Cardiac fibroblast (primary cell): ENCODE measurements around the gene FIGN.

Source experiments
- DNase-seq, 2 donors: peaks; one replicate each; pipeline versions ENCODE4 v3.0.0 to v3.0.0-alpha.2; 2010; ENCODE audit warnings: low read depth in 2 of 2
- H3K4me3 ChIP-seq, 2 donors: replicated peaks in 1 of 2; 1 replicate in 1 of 2; 2 replicates in 1 of 2; pipeline ENCODE4 v1.5.1; 2011; ENCODE audit warnings: low read depth in 2 of 2, low read length in 2 of 2, mild to moderate bottlenecking in 2 of 2, moderate library complexity in 1 of 2
- CTCF ChIP-seq: IDR thresholded peaks from one replicate; pipeline ENCODE4 v1.5.1; 2011; ENCODE audit warnings: low read depth, mild to moderate bottlenecking, low read length, inconsistent platforms

Gene FIGN

GRCh38 chr2:163610817-163611556 is 124.8 kb downstream of the FIGN start:
- no peak overlapping the region for H3K4me3 ChIP-seq
- DNase-seq = no peak
- TF ChIP-seq CTCF = no peak

DNA sequence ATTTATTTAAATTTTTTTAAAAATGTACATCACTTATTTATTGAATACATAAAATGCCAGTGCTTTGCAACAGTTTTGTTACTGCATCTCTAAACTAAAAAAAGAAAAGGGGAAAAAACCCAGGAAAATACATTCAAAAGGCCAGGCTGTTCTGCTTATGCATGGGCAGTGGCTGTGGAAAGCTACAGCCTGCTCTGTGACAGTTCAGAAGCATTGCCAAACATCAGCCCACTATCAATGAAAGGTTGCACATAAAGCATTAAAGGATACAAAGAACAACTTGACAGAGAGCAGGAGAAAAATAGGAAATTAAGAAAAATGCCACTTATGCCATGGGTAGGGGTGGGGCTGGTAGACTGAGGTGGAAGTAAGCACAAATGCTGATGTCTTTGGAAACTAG is 128.2 kb downstream of the FIGN start:
- H3K4me3 ChIP-seq = no peak overlapping the region

GRCh38 chr2:163606878-163607277 is 128.9 kb downstream of the FIGN start:
- no peak for DNase-seq
- TF ChIP-seq CTCF = no peak
- no peak overlapping the region for H3K4me3 ChIP-seq

More for the DNA sequence above, 128.2 kb downstream of the FIGN start:
- DNase-seq = no peak
- TF ChIP-seq CTCF = no peak

GRCh38 chr2:163605779-163606178 is 130.0 kb downstream of the FIGN start:
- H3K4me3 ChIP-seq = no peak overlapping the region
- no peak for TF ChIP-seq CTCF
- no peak for DNase-seq

- H3K4me3 ChIP-seq = no peak overlapping the region
- TF ChIP-seq CTCF = no peak
- peak; percentile 33 to 78 for DNase-seq
Observed at GRCh38 chr2:163604941-163605555, 130.8 kb downstream of the FIGN start.

- TF ChIP-seq CTCF = no peak
- no peak for DNase-seq
- H3K4me3 ChIP-seq = no peak overlapping the region
Observed at GRCh38 chr2:163602196-163602595, 133.6 kb downstream of the FIGN start.
